ENCODE results near the gene NEO1. TPM values are rescaled to one million over a fixed set of nuclear protein-coding genes. Genes with fewer than 3 reads are reported as not detected.

Gene NEO1
- total and polyA plus RNA-seq, 7 donors, result 2.5 to 33.3 (median 22.5) TPM

DNA sequence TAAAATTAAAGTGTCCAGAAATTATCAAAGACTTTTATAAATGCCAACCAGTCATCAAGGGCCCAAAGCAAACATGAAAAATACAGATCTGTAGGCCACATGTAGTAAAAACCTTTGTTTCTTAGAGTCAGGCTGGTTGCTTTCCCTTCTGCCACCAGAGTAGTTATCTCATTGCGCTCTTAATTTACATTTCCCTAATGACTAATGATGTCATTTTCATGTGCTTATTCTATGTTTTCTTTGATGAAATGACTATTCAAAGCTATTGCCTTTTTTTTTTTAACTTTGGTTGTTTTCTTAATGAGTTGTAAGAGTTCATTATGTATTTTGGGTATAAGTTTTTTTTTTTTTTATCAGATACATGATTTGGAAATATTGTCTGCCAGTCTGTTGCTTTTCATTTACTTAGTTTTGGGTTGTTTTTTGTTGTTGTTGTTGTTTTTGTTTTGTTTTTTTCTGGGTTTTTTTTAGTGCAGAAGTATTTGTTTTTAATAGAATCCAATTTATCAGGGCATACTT lies 175.9 kb downstream of the NEO1 start:
- Histone ChIP-seq H3K4me3 (no peak overlapping the region), H3K36me3 (ENCODE audit: insufficient read depth in 1 of 2, low read depth in 1 of 2) (no peaks in the 10 kb centered on the region), H3K27me3 (ENCODE audit: insufficient read depth in 3 of 3, low read length in 2 of 3) (no peaks in the 10 kb centered on the region), H3K9me3 (no peaks in the 10 kb centered on the region), H3K4me1 (peaks cover 8% of the 10 kb centered on the region), H3K27ac (no peak overlapping the region)
- intact Hi-C loops (cut with DNase I), result no loop called here
- TF ChIP-seq, protein P1, sequence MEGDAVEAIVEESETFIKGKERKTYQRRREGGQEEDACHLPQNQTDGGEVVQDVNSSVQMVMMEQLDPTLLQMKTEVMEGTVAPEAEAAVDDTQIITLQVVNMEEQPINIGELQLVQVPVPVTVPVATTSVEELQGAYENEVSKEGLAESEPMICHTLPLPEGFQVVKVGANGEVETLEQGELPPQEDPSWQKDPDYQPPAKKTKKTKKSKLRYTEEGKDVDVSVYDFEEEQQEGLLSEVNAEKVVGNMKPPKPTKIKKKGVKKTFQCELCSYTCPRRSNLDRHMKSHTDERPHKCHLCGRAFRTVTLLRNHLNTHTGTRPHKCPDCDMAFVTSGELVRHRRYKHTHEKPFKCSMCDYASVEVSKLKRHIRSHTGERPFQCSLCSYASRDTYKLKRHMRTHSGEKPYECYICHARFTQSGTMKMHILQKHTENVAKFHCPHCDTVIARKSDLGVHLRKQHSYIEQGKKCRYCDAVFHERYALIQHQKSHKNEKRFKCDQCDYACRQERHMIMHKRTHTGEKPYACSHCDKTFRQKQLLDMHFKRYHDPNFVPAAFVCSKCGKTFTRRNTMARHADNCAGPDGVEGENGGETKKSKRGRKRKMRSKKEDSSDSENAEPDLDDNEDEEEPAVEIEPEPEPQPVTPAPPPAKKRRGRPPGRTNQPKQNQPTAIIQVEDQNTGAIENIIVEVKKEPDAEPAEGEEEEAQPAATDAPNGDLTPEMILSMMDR (IDR thresholded peaks at IDR 0.05), result no peak
- 97 to 98% (median 98%) methylated on average over 1 of the region's 1 CpG for WGBS, 3 donors
- ATAC-seq, result no peak
- no peak for DNase-seq

DNA sequence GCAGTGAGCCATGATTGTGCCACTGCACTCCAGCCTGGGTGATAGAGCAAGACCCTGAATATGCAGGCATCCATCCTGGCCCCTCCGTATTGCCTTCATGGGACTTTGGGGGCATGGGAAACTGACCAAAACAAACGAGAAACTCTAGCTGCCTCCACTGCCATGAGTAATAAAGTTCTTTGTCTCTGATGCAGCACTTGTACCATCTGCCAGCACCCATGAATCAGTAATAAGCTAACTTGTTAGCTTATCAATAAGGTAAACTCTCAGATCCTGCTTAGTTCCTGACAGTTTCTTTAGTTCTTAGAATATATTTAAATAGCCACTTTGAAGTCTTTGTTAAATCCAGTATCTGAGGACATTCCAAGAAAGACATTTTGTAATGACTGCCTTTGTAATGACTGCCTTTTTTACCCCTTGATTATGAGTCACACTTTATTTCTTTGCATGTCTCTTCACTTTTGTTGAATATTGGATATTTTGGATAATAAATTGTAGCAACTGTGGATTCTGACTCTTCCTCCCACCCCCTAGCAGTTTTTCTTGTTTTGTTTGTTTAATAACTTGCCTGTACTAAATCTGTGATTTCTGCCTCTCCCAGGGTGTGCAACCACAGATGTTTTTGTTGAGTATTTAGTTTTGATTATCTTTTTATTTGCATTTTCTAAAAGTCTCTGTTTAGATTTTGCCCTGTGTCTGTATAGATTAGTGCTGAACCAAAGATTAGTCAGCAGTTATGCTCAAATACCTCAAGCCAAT lies 179.6 kb downstream of the NEO1 start:
- intact Hi-C loops (cut with DNase I), result no loop called here
- WGBS, 3 donors, result 47 to 67% (median 57%) methylated on average over 2 of the region's 2 CpGs
- no peaks in the 10 kb centered on the region for H3K27me3 ChIP-seq (ENCODE audit: insufficient read depth in 3 of 3, low read length in 2 of 3)
- DNase-seq, result no peak
- no peak overlapping the region for H3K27ac ChIP-seq
- ATAC-seq, result no peak
- H3K4me1 ChIP-seq, result peaks cover 8% of the 10 kb centered on the region
- no peaks in the 10 kb centered on the region for H3K9me3 ChIP-seq
- TF ChIP-seq, protein P1 (IDR thresholded peaks at IDR 0.05), result no peak
- H3K36me3 ChIP-seq (ENCODE audit: insufficient read depth in 1 of 2, low read depth in 1 of 2), result peaks cover 0 to 17% of the 10 kb centered on the region in 2 donors
- no peak overlapping the region for H3K4me3 ChIP-seq

GRCh38 chr15:73232776-73233175 lies 180.5 kb downstream of the NEO1 start:
- no peak for DNase-seq
- Histone ChIP-seq H3K9me3 (no peaks in the 10 kb centered on the region), H3K27me3 (ENCODE audit: insufficient read depth in 3 of 3, low read length in 2 of 3) (no peaks in the 10 kb centered on the region), H3K4me1 (no peaks in the 10 kb centered on the region), H3K27ac (no peak overlapping the region), H3K36me3 (ENCODE audit: insufficient read depth in 1 of 2, low read depth in 1 of 2) (peaks cover 0 to 26% of the 10 kb centered on the region in 2 donors), H3K4me3 (no peak overlapping the region)
- intact Hi-C loops (cut with DNase I), result no loop called here
- ATAC-seq, result no peak
- 91 to 94% (median 93%) methylated on average over 2 of the region's 2 CpGs for WGBS, 3 donors
- TF ChIP-seq, protein P1 (IDR thresholded peaks at IDR 0.05), result no peak

DNA sequence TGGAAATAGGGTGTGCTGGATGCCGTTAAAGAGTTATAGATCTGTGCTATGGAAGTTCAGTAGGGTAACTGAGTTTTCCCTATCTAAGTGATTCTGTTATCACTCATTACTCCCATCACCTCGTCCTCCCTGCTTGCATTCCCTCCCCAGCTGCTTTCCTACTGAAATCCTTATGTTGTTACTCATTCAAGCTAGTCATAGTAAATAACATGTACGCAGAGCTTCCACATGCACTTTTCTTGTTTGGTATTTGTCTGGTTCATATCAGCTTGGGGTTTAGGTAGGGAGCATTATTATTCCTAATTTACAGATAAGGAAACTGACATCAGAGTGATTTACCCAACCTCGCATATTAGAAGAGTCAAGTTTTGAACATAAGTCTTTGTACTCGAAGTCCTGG lies 181.4 kb downstream of the NEO1 start:
- no peaks in the 10 kb centered on the region for H3K9me3 ChIP-seq
- no peaks in the 10 kb centered on the region for H3K27me3 ChIP-seq (ENCODE audit: insufficient read depth in 3 of 3, low read length in 2 of 3)
- H3K36me3 ChIP-seq (ENCODE audit: insufficient read depth in 1 of 2, low read depth in 1 of 2), result peaks cover 0 to 28% of the 10 kb centered on the region in 2 donors
- WGBS, 3 donors, result 90 to 96% (median 94%) methylated on average over 5 of the region's 5 CpGs
- H3K4me1 ChIP-seq, result no peaks in the 10 kb centered on the region
- H3K4me3 ChIP-seq, result no peak overlapping the region
- H3K27ac ChIP-seq, result no peak overlapping the region
- intact Hi-C loops (cut with DNase I), result no loop called here
- DNase-seq (no peak), ATAC-seq (no peak)
- TF ChIP-seq, protein P1 (IDR thresholded peaks at IDR 0.05), result no peak

Data from psoas muscle (tissue), 8 donors.